ENCODE measurements around the gene NKIRAS2.

Gene NKIRAS2

DNA sequence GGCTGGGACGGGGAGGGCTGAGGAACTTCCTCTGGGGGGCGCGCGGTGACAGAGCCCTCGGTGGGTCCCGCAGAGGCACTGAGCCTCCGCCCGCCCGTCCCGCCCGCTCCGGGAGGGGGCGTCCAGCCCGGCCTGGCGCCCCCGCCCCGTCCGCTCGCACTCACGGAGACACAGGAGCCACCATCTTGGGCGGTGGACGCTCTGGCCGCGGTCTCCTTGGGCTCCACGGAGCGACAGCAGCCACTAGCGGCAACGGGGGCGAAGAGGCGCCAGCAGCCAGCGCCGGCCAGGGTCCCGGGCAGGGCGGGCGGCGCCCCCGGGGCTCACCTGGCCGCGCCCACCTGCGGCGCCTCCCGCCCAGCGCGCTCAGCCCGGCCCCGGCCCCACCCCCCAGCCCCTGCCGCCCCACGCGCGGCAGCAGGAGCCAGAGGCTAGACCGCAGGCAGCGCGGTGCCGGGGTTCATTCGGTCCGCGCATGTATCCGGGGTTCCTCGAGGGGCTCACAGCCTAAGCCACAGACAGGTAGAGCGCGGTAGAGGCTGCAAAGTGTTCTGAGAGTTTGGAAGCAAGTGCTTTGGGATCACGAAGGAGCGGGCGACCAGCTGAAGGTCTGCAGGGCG is 30.6 kb downstream of the NKIRAS2 start, which contains the start of gene C17orf113 (continued):
- TF ChIP-seq, protein P1, sequence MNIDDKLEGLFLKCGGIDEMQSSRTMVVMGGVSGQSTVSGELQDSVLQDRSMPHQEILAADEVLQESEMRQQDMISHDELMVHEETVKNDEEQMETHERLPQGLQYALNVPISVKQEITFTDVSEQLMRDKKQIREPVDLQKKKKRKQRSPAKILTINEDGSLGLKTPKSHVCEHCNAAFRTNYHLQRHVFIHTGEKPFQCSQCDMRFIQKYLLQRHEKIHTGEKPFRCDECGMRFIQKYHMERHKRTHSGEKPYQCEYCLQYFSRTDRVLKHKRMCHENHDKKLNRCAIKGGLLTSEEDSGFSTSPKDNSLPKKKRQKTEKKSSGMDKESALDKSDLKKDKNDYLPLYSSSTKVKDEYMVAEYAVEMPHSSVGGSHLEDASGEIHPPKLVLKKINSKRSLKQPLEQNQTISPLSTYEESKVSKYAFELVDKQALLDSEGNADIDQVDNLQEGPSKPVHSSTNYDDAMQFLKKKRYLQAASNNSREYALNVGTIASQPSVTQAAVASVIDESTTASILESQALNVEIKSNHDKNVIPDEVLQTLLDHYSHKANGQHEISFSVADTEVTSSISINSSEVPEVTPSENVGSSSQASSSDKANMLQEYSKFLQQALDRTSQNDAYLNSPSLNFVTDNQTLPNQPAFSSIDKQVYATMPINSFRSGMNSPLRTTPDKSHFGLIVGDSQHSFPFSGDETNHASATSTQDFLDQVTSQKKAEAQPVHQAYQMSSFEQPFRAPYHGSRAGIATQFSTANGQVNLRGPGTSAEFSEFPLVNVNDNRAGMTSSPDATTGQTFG (tag by site-specific recombination; IDR thresholded peaks at IDR 0.05; ENCODE audit: borderline replicate concordance): no peak
- TF ChIP-seq YY2 (tag by site-specific recombination; IDR thresholded peaks at IDR 0.05) (peak; percentile 70), ZNF404 (tag by site-specific recombination; IDR thresholded peaks at IDR 0.05) (no peak), ZNF175 (tag by site-specific recombination; IDR thresholded peaks at IDR 0.05) (no peak), ZBTB8A (tag by site-specific recombination; IDR thresholded peaks at IDR 0.05) (peak; percentile 77), ZNF791 (tag by site-specific recombination; IDR thresholded peaks at IDR 0.05) (no peak), ZNF600 (tag by site-specific recombination; IDR thresholded peaks at IDR 0.05) (no peak), ZNF555 (tag by site-specific recombination; conservative IDR thresholded peaks at IDR 0.05) (no peak), ZNF658 (tag by site-specific recombination; IDR thresholded peaks at IDR 0.05) (no peak), SP3 (tag by site-specific recombination; IDR thresholded peaks at IDR 0.05) (peak; percentile 46), ZNF239 (tag by site-specific recombination; IDR thresholded peaks at IDR 0.05) (no peak), GLIS2 (tag by site-specific recombination; IDR thresholded peaks at IDR 0.05) (no peak; the same call in 1 of the 2 replicates), ZNF623 (tag by site-specific recombination; IDR thresholded peaks at IDR 0.05) (no peak), ZNF776 (tag by site-specific recombination; IDR thresholded peaks at IDR 0.05; ENCODE audit: borderline replicate concordance) (no peak), ZNF184 (tag by site-specific recombination; IDR thresholded peaks at IDR 0.05) (no peak), ZNF48 (tag by site-specific recombination; IDR thresholded peaks at IDR 0.05) (no peak), ZNF76 (tag by site-specific recombination; IDR thresholded peaks at IDR 0.05; ENCODE audit: borderline replicate concordance, low read depth) (0 out of 2 replicates have a peak, but pooled peaks have one; percentile 39), ZFP69B (tag by site-specific recombination; IDR thresholded peaks at IDR 0.05) (peak; percentile 93)
- TF ChIP-seq, protein P2, sequence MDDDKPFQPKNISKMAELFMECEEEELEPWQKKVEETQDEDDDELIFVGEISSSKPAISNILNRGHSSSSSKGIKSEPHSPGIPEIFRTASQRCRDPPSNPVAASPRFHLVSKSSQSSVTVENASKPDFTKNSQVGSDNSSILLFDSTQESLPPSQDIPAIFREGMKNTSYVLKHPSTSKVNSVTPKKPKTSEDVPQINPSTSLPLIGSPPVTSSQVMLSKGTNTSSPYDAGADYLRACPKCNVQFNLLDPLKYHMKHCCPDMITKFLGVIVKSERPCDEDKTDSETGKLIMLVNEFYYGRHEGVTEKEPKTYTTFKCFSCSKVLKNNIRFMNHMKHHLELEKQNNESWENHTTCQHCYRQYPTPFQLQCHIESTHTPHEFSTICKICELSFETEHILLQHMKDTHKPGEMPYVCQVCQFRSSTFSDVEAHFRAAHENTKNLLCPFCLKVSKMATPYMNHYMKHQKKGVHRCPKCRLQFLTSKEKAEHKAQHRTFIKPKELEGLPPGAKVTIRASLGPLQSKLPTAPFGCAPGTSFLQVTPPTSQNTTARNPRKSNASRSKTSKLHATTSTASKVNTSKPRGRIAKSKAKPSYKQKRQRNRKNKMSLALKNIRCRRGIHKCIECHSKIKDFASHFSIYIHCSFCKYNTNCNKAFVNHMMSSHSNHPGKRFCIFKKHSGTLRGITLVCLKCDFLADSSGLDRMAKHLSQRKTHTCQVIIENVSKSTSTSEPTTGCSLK (tag by site-specific recombination; IDR thresholded peaks at IDR 0.05): no peak
- TF ChIP-seq, protein P3, sequence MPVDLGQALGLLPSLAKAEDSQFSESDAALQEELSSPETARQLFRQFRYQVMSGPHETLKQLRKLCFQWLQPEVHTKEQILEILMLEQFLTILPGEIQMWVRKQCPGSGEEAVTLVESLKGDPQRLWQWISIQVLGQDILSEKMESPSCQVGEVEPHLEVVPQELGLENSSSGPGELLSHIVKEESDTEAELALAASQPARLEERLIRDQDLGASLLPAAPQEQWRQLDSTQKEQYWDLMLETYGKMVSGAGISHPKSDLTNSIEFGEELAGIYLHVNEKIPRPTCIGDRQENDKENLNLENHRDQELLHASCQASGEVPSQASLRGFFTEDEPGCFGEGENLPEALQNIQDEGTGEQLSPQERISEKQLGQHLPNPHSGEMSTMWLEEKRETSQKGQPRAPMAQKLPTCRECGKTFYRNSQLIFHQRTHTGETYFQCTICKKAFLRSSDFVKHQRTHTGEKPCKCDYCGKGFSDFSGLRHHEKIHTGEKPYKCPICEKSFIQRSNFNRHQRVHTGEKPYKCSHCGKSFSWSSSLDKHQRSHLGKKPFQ (tag by site-specific recombination; IDR thresholded peaks at IDR 0.05): no peak
- TF ChIP-seq, protein P4, sequence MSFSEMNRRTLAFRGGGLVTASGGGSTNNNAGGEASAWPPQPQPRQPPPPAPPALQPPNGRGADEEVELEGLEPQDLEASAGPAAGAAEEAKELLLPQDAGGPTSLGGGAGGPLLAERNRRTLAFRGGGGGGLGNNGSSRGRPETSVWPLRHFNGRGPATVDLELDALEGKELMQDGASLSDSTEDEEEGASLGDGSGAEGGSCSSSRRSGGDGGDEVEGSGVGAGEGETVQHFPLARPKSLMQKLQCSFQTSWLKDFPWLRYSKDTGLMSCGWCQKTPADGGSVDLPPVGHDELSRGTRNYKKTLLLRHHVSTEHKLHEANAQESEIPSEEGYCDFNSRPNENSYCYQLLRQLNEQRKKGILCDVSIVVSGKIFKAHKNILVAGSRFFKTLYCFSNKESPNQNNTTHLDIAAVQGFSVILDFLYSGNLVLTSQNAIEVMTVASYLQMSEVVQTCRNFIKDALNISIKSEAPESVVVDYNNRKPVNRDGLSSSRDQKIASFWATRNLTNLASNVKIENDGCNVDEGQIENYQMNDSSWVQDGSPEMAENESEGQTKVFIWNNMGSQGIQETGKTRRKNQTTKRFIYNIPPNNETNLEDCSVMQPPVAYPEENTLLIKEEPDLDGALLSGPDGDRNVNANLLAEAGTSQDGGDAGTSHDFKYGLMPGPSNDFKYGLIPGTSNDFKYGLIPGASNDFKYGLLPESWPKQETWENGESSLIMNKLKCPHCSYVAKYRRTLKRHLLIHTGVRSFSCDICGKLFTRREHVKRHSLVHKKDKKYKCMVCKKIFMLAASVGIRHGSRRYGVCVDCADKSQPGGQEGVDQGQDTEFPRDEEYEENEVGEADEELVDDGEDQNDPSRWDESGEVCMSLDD (tag by site-specific recombination; IDR thresholded peaks at IDR 0.05): no peak
- TF ChIP-seq, protein P5, sequence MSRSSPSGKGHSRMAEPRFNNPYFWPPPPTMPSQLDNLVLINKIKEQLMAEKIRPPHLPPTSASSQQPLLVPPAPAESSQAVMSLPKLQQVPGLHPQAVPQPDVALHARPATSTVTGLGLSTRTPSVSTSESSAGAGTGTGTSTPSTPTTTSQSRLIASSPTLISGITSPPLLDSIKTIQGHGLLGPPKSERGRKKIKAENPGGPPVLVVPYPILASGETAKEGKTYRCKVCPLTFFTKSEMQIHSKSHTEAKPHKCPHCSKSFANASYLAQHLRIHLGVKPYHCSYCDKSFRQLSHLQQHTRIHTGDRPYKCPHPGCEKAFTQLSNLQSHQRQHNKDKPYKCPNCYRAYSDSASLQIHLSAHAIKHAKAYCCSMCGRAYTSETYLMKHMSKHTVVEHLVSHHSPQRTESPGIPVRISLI (tag by site-specific recombination; IDR thresholded peaks at IDR 0.05): no peak
- TF ChIP-seq, protein P6, sequence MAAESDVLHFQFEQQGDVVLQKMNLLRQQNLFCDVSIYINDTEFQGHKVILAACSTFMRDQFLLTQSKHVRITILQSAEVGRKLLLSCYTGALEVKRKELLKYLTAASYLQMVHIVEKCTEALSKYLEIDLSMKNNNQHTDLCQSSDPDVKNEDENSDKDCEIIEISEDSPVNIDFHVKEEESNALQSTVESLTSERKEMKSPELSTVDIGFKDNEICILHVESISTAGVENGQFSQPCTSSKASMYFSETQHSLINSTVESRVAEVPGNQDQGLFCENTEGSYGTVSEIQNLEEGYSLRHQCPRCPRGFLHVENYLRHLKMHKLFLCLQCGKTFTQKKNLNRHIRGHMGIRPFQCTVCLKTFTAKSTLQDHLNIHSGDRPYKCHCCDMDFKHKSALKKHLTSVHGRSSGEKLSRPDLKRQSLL (tag by site-specific recombination; IDR thresholded peaks at IDR 0.05): no peak
- TF ChIP-seq, protein P7, sequence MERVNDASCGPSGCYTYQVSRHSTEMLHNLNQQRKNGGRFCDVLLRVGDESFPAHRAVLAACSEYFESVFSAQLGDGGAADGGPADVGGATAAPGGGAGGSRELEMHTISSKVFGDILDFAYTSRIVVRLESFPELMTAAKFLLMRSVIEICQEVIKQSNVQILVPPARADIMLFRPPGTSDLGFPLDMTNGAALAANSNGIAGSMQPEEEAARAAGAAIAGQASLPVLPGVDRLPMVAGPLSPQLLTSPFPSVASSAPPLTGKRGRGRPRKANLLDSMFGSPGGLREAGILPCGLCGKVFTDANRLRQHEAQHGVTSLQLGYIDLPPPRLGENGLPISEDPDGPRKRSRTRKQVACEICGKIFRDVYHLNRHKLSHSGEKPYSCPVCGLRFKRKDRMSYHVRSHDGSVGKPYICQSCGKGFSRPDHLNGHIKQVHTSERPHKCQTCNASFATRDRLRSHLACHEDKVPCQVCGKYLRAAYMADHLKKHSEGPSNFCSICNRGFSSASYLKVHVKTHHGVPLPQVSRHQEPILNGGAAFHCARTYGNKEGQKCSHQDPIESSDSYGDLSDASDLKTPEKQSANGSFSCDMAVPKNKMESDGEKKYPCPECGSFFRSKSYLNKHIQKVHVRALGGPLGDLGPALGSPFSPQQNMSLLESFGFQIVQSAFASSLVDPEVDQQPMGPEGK (tag by site-specific recombination; IDR thresholded peaks at IDR 0.05): peak; percentile 81
- TF ChIP-seq, protein P8, sequence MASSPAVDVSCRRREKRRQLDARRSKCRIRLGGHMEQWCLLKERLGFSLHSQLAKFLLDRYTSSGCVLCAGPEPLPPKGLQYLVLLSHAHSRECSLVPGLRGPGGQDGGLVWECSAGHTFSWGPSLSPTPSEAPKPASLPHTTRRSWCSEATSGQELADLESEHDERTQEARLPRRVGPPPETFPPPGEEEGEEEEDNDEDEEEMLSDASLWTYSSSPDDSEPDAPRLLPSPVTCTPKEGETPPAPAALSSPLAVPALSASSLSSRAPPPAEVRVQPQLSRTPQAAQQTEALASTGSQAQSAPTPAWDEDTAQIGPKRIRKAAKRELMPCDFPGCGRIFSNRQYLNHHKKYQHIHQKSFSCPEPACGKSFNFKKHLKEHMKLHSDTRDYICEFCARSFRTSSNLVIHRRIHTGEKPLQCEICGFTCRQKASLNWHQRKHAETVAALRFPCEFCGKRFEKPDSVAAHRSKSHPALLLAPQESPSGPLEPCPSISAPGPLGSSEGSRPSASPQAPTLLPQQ (tag by site-specific recombination; IDR thresholded peaks at IDR 0.05): peak; percentile 96

All from HEK293 (cell line).